ENCODE results near the gene NBEAL2.

The NBEAL2 gene

DNA sequence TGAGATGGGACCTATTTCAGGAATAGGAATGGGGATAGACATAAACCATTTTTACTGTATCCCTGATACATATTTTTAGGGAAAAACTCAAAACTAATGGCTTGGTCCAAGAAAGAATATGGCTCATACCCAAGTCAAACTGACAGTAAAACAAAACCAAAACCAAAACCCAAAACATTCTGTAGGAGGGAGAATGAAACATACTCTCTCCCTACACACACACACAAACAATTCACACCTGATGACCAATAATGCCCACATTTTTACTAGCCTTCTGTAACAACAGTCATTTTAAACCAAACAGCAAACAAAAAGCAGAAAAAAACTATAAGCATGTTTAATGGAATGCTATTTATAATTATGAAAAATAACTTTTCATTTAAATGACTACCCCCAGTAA is 74.9 kb downstream of the NBEAL2 start:
- DNase-seq = no peak

DNA sequence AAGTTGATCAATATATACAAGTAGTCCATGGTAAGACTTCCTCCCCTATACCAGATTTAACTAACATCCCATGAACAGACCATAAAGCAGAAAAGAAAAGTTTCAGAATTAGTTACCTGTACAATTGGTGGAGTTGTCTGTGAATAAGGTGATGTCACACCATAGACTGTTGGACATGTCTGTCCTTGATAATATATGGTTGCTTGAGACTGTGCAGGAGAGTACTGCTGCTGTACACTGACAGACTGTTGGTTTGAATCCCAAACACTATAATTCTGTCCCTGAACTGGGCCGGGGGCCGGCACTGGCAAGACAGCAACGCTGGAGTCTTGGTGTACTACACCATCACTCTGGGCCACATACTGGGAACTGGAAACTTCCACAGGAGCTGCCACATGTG is 77.2 kb downstream of the NBEAL2 start:
- no peak for DNase-seq

DNA sequence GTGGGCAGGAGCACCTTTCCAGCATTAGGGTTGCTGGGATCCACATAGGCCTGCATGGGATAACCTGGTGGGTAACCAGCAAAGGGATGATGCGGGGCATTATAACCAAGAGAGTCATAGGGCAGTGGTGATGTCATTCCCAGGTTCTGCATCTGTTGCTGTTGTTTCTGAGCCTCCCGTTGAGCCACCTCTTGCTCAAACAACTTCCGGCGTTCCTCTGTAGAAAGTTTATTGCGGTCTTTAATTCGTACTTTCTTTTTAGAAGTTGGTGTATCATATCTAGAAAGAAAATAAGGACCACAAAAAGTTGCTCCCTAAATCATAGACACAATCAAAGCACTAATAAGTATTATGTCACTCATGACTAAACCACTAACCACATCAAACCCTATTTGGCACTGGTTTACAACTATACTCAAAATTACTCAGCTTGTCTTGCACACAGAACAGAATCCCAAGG is 77.8 kb downstream of the NBEAL2 start:
- no peak for DNase-seq

Measured in NCI-H69 (cell line).